Measurements from ENCODE around the gene MITD1.
"Not testable (repeated sequence)": the region's sequence is repeated elsewhere in the genome, so short reads cannot be mapped to it uniquely, and the experiment has no call there.

The MITD1 gene

DNA sequence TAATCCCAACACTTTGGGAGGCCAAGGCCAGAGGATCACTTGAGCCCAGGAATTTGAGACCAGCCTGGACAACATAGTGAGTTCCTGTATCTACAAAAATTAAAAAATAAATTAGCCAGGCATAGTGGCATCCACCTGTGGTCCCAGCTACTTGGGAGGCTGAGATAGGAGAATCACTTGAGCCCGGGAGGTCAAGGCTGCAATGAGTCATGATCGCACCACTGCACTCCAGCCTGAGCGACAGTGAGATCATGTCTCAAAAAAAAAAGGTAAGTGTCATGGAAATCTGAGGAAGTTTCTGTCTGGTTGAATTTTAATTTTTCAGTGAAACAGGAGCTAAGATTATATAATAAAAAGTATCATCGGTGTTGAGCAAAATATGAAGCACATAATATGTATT is 41.9 kb downstream of the MITD1 start:
- DNase-seq (ENCODE audit: insufficient read length, low spot score): no peak

DNA sequence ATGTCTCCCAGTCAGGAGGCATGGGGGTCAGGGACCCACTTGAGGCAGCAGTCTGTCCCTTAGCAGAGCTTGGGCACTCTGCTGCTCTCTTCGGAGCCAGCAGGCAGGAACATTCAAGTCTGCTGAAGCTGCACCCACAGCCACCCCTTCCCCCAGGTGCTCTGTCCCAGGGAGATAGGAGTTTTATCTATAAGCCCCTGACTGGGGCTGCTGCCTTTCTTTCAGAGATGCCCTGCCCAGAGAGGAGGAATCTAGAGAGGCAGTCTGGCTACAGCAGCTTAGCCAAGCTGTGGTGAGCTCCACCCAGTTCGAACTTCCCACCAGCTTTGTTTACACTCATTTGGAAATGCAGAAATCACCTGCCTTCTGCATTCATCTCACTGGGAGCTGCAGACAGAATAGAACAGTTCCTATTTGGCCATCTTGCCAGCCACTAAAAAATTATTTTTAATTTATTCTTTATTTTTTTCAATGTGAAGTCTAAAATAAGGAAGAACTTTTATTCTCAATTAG is 45.8 kb downstream of the MITD1 start:
- not testable (repeated sequence) for FAIRE-seq; DNase-seq (ENCODE audit: insufficient read length, low spot score)

More for the DNA sequence above, 41.9 kb downstream of the MITD1 start:
- no peak for FAIRE-seq
- TF ChIP-seq POLR2AphosphoS5 (IDR thresholded peaks at IDR 0.05; ENCODE audit: low read depth, low read length) (no peak), POLR2A (IDR thresholded peaks at IDR 0.05; ENCODE audit: low read depth, low read length) (no peak), TAF1 (IDR thresholded peaks at IDR 0.05; ENCODE audit: low read depth, low read length) (no peak), SPI1 (IDR thresholded peaks at IDR 0.05; ENCODE audit: low read depth, low read length) (no peak), PAX5 (IDR thresholded peaks at IDR 0.05; ENCODE audit: insufficient read depth, low read length, severe bottlenecking) (no peak), POU2F2 (IDR thresholded peaks at IDR 0.05; ENCODE audit: low read depth, low read length) (no peak)

DNA sequence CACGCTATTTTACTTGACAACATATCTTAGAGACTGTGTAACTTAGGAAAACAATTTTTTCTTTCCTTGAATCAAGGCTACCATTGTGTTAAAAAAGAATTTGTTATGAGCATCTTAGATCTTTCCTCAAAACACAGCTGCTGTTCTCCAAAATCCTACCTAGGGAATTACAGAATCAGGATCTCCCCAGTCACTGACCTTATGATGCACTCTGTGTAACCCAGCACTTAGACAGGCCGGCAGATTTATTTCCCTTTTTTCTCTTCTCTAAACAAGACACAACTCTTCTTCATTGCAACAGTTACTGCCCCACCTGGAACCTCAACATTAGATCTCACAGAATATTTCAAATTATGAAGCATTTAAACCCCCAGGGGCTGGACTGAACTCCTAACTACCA is 52.9 kb downstream of the MITD1 start:
- no peak for TF ChIP-seq POU2F2 (IDR thresholded peaks at IDR 0.05; ENCODE audit: low read depth, low read length)
- no peak for TF ChIP-seq POLR2AphosphoS5 (IDR thresholded peaks at IDR 0.05; ENCODE audit: low read depth, low read length)
- no peak for TF ChIP-seq POLR2A (IDR thresholded peaks at IDR 0.05; ENCODE audit: low read depth, low read length)
- TF ChIP-seq PAX5 (IDR thresholded peaks at IDR 0.05; ENCODE audit: insufficient read depth, low read length, severe bottlenecking): no peak
- TF ChIP-seq TAF1 (IDR thresholded peaks at IDR 0.05; ENCODE audit: low read depth, low read length): no peak
- TF ChIP-seq SPI1 (IDR thresholded peaks at IDR 0.05; ENCODE audit: low read depth, low read length): no peak
- no peak for FAIRE-seq
- no peak for DNase-seq (ENCODE audit: insufficient read length, low spot score)

Measured in GM12891 (cell line).